Cardiac septum (tissue), 1 donor: Measurements from ENCODE around the gene FIBP. TPM values are rescaled to one million over a fixed set of nuclear protein-coding genes. Genes with fewer than 3 reads are reported as not detected.

Experiments used
- DNase-seq: peaks from one replicate; pipeline ENCODE4 v3.0.0-alpha.2; 2020; ENCODE audit warnings: low spot score
- intact Hi-C: fragments of 100-400 bp; cut with DNase I; formaldehyde crosslinking; loops from one replicate; pipeline ENCODE4 v1.14.0; 2022
- total RNA-seq: library from RNA; stranded (reverse); fragmentation: NEBNext Ultra II Directional; extraction: Animal tissue kit (Norgen Biotek cat#: 25700); gene quantifications from one replicate; pipeline ENCODE4 v1.2.1, GENCODE V29; 2021
- donor health status: DM: no; HTN: no; CAD: no.

Gene FIBP
- total RNA-seq, 1 donor from 2014 or later, result 62.6 TPM

DNA sequence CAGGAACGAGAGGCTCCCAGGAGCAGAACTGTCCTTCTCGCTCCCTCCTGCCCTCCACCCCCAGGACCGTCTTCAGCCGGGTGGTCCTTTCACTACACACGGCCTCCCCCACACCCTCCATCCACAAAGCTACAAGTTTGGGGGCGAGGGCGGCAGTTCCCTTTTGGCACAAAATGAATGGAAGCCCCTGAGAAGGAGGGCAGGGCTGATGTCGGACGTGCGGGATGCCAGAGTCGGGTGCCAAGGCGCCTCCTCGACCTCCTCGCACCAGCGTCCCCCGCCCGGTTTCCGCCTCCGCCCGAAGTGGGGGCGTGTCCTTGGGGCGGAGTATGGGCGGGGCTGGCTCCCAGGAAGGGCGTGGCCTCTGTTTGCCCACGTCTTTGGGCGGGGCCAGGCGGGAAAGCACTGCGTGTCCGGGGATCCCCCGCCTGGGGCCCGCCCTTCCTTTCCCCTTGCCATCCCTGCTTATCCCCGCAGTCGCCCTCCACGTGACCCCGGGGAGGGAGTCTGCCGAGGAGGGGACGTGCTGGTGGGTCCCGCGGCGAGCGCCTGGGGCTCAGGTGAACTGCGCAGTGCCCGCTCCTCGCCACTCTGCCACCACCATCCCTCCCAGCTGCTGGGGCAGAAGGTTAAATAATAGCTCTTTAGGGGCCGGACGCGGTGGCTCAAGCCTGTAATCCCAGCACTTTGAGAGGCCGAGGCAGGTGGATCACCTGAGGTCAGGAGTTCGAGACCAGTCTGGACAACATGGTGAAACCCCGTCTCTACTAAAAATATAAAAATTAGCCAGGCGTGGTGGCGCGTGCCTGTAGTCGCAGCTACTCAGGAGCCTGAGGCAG lies 14.7 kb downstream of the FIBP start:
- peak; percentile 99 for DNase-seq
- intact Hi-C loops, result loop anchor here (1.0 to 2.0 kb wide), 2 partner anchors 13 to 15 kb away; partner anchors contain the start of genes FIBP and MUS81

DNA sequence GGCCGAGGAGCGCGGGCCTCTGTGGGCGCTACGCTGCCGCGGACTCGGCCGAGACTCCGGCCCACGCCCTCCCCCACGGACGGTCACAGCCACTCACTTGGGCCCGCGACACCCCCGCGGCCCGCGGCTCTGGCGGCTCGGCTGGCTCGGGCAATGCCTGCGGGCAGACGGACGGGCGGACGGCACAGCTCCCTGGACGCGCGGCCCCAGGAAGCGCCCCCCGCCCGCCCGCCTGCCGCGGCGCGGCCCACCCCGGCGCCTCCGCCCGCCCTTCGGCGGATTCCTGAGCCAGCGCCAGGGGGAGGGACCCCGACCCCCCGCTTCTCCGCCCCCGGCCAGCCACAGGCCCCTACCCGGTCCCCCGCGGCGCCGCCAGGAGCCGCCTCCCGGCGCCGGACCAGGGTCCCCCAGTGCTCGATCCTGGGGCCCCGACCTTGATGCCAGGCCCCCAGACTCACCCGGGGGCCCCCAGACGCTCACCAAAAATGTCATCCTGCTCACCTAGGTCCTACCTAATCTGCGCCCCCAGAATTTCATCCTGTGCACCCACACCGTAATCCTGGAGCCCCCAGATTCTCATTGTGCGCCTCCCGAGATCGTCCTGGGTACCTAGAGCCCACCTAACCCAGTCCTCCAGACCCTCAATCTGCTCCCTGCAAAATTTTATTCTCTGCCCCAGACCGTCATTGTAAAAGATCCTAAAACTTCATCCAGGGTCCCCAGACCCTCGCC lies 15.5 kb downstream of the FIBP start, which contains the start of gene EFEMP2:
Gene EFEMP2 (minus strand): TSS at position 215 of the 732 bp plus-strand sequence. CDS start 446 bp downstream, outside the sequence.
- intact Hi-C loops, result loop anchor here (1.0 to 2.0 kb wide), 2 partner anchors 12 to 16 kb away; partner anchors contain the start of genes FIBP and MUS81
- DNase-seq, result no peak

DNA sequence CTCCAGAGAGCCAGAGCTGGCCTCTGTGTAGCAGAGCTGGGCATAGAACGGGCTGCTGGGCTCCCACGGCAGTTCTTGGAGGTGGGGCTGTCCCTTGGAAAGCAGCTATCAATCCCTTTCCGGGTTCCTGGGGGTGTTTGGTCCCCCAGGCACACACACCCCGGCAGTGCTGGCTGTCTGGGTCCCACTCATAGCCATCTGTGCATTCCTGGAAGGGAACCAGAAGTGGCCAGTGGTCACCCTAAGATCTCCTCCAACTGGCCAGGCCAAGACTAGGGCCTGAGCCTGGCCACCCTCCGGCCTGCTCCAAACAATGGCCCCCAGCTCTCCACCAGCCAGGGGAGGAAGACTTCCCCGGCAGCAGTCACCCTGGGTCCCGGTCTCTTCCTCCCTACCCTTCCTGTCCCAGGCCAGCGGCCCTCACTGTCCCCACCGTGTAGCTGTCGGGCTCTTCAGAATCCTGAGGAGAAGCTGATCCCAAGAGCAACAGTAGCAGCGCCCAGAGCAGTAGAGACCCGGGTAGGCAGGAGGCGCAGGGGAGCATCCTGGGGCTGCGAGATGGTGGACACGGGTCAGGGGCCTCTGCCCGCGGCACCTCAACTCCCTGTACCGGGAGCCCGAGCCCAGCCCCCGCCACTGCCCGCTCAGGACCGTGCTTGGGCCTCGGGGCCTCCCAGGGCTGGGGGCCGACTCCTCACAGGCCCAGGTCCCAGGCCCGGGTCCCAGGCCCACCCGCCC lies 16.3 kb downstream of the FIBP start:
- no peak for DNase-seq
- intact Hi-C loops, result loop anchor here (2.0 kb wide), 1 partner anchor 17 kb away; the partner anchor contains the start of gene FIBP

DNA sequence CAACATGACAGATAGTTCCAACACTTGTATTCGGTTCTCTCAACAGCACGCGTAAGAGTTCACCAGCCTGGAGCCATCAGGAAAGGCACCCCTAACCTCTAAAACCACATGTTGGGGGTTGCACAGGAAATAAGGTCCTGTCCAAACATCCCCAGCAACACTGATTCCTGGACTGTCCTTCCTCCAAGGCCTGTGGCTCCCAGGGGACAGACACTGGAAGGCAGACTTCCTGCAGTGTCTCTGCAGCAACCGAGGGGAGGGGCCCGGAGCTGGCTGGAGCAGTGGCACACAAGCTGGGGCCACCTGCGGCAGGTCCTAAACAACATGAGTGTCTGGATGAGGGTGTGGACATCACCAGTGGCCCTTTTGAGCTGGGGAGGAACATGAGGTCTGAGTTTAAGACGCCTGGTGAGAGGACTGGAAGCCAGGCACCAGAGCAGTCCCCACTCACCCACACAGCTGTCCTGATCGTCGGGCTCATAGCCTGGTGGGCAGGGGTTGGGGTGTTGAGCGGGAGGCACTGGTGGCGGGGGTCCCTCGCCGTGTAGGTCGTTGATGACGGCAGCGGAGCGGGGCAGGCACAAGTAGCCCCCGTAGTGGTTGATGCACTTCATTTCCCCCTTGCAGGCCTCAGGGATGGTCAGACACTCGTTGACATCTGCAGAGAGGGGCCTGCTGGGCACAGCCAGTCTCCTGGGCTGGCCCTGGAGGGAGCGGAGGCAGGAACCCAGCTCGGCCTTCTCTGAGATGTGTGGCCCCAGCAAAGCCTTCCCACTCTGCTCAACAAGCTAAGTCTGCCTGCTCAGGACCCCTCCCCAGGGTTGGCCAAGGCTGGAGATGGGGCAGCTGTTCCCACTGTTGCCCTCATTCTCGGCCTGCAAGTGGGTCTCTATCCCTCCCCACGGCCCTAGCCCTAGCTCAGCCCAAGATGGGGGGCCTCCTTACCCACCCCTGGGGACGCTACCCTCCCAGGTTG lies 17.3 kb downstream of the FIBP start:
- intact Hi-C loops, result no loop called here
- DNase-seq, result no peak

DNA sequence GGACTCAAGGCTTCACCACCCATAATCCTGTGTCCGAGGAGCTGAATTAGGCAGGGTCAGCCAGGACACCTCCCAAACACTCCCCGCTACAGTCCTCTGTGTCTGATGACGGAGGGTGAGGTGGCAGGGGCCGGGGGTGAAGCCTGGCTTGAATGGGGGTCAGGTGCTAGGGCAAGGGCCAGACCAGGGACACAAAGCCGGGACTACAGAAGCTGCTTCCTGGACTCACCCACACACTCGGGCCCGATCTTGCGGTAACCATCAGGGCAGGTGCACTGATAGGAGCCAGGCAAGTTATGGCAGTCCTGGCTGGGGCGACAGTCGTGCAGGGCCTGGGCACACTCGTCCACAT lies 18.0 kb downstream of the FIBP start:
- no peak for DNase-seq
- intact Hi-C loops, result no loop called here

DNA sequence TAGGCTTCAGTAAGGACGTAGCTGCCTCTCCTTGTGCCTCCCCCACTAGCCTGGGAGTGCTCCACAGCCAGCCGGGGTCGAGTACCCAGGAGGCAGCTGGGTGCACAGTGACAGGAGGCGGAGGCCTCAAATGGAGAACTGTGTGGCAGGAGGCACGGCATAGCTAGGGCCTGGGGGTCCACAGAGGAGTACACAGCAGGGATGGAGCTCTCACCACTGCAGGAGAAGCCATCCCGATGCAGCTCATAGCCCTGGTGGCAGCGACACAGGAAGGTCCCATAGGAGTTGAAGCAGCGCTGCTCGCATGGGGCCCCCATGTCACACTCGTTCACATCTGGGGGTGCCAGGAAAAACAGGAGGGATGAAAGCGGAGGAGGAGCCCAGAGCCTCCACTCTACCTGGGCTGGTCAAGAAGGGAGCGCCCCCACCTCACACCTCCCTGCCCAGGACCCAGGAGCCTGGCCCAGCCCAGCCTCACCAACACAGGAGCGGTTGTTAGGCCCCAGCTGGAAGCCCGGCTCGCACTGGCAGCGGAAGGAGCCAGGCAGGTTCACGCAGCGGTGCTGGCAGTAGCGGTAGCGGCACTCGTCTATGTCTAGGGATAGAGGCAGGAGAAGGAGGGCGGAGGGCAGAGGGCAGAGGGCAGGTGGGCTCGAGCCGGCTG lies 18.5 kb downstream of the FIBP start:
- intact Hi-C loops, result no loop called here
- DNase-seq, result no peak

DNA sequence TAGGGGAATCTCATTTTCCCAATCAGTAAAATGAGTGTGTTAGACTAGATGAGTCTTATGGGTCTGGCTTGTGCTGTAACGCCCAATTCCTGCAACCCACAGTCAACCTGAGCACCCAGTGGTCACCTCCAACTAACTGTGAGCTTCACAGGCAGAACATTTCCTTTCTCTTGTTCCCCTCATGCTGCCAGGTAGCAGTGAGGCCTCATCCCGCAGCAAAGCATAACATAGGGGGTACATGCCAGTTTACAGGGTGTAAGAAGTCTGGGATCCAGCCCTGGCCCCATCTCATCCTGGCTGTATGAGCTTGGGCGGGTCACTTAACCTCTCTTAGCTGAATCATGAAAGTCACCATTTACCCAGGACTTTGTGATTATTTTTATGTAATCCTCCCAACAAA lies 19.4 kb downstream of the FIBP start:
- intact Hi-C loops, result no loop called here
- no peak for DNase-seq

DNA sequence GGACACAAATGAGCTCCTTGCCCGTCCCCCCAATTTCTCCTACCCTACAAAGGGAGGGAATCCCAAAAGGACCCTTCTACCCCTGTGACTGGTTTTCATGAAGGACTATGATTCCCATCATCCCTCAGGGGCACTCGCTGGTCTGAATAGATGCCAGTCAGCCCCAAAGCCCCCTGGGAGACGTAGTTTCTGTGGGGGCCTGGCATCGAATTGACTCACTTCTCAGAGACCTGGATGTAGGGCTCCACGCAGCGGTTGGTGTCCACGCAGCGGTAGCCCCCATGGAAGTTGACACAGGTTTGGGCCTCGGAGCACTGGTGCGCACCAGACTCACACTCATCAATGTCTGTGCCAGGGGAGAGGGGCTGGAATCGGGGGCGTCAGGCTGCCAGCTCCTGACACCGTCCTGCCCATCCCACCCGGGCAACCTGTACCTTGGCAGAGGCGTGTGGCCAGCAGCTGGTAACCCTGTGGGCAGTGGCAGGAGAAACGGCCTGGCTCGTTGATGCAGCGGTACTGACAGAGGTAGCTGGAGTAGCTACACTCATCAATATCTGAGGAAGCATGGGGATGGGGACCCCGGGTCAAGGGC lies 20.1 kb downstream of the FIBP start:
- no peak for DNase-seq
- intact Hi-C loops, result no loop called here

DNA sequence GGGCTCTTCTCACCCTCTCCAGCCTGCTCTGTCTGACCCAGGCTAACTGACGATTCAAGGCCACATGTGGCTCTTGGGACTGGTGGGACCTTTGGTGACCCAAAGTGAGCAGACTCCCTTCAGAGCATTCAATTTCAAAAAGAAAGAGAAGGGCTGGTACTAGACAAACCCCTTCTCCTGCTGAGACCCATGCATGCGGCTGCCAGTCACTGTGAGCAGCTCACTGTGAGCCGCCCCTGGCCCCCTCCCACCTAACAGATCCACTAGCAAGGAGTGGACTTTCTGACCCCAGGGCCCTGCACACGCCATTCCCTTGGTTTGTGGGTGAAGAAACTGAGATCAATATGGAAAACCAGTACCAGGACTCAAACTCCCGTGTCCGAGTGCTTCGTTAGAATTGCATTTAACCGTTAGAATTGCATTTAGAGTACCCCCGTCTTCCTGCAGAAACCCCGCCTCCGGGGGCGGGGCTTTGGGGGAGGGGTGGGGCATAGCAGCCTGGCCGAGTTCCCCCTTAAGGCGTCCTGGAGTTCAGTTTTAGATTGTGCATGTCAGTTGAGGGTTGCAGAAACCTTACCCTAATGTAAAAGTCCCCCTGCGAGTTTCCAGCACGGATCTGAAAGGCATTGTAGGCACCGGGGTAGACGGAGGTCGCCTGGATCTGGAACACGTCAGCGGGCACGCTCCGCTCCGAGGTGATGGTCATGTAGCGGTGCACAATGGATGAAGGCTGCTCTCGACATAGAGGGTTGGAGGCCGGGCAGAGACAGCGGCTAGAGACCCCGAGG lies 20.8 kb downstream of the FIBP start:
- DNase-seq, result no peak
- intact Hi-C loops, result no loop called here

DNA sequence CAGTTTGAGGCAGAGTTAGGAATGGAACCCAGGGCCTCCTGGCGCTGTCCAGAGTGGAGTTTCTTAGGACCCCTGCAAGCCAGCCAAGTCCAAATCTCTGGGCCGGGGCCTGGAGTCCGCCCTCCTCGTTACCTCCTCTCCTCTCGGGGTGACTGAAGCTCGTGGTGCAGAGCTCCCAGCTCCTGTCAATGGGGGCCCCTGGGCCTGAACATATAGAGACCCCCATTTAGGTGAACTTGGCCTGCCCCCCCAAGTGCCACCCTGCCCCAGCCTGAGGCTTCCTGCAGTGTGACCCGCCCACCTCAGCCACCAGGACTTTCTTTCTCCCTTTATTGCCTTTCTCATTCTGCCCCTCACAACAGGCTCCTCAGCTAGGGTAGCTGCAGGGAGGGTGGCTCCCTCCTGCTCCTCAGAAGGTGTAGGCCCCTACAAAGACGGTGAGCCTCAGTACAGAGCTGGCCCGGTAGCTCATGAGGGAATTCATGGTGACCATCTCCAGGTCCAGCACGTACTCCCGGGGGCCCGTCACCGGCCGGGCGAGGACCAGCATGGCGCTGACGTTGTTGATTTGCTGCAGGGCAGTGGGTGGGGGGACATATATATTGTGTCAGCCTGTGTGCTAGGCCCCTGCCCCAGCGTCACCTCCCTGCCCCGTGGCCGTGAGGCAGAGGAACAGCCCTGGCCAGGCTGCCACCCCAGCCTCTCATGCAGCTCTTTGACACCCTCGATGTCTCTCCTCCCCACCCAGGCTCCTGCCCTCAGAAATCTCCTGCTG lies 21.6 kb downstream of the FIBP start:
- intact Hi-C loops, result no loop called here
- no peak for DNase-seq

DNA sequence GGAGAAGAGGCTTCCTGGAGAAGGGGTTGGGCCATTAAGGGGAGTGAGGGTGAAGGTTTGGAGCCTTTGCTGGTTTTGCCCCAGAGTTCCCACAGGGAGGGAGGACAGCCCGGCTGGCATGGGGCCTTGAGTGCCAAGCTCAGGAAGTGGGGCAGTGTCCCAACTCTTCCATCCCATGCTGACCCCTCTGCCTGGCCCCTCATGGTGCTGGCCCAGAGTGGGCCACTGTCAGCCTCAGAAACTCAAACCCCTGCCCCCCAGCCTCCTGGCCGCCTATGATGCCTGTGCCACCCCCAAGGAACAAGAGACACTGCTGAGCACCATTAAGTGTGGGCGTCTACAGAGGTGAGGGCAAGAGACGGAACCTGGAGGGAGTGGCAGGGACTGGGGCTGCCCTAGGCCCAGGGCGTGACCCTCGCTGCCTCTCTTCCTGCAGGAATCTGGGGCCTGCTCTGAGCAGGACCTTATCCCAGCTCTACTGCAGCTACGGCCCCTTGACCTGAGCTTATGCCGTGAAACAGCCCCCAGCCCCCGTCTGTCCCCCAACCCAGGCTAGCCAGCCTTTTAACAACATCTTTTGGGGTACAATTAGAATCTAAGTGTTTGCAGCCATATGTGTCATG lies 22.6 kb downstream of the FIBP start:
- DNase-seq, result no peak
- intact Hi-C loops, result no loop called here

DNA sequence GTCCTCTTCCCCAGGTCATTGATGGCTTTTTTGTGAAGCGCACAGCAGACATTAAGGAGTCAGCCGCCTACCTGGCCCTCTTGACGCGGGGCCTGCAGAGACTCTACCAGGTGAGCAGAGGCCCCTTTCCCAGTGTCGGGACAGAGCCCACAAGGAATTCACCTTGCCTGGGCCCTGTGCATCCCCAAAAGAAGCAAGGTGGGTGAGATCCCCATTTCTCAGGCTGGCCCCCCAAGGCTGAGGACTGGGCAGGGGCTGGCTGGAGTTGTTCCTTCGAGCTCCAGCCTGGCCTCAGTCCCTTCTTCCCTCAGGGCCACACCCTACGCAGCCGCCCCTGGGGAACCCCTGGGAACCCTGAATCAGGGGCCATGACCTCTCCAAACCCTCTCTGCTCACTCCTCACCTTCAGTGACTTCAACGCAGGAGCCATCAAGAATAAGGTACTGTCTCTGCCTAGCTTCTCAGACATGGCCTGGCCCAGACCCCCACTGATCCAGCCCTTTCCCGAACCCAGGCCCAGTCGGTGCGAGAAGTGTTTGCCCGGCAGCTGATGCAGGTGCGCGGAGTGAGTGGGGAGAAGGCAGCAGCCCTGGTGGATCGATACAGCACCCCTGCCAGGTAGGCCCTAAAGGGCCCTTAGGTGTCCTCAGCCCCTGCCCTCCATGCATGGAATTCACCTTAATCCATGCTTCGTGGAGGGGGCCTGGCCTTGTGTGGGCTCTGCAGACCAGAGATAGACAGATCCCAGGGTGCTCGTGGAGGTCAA lies 23.4 kb downstream of the FIBP start:
- intact Hi-C loops, result no loop called here
- DNase-seq, result no peak

DNA sequence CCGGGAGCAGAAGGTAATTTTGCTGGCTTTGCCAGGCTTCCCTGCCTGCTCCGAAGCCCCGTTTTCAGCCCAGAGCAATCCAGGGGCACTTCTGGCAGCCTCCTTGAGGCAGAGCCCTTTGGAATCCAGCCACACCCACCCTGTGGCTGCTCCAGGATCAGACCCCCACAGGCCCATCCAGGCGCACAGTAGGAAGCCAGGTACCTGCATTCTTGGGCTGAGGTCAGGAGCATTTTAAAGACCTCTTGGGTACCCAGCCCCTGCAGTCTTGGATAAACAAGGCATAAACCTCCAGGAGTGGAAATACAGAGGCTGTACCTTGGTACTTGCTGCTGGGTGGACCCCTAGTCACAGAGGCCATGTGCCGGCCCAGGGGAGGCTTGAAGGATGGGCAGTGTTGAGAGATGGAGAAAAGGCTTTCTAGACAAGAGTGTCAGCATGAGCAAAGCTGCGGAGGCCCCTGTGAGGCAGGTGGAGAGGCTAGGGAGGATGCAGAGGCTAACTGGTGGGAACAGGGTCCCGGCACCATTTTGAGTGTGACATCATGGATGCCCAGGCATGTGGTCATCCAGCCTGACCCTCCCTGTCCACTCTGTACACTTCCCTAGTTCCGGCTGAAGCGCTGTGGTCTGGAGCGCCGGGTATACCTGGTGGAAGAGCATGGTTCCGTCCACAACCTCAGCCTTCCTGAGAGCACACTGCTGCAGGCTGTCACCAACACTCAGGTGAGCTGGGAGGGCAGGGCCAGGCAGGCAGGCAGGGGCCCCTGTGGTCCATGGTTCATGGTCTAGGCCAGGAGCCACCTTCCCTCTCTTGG lies 24.2 kb downstream of the FIBP start:
- DNase-seq, result no peak
- intact Hi-C loops, result no loop called here
